Activated CD4-positive, CD25-positive, alpha-beta regulatory T cell treated with anti-CD3 and anti-CD28 coated beads, Interleukin-2, amount 50 U/mL, for 24 hours (primary cell): ENCODE measurements around the gene KRTAP1-5.
"Not testable (repeated sequence)": the region's sequence is repeated elsewhere in the genome, so short reads cannot be mapped to it uniquely, and the experiment has no call there.

Experiments used
- ATAC-seq, 2 donors: fragments of 150-1000 bp; cut with Tn5 transposase; one replicate each; pipeline ENCODE4 v1.10.0; 2021; ENCODE audit warnings: mild to moderate bottlenecking in 1 of 2, moderate library complexity in 1 of 2

The KRTAP1-5 gene

GRCh38 chr17:41002814-41003213 lies 24.2 kb downstream of the KRTAP1-5 start:
- ATAC-seq = no peak

DNA sequence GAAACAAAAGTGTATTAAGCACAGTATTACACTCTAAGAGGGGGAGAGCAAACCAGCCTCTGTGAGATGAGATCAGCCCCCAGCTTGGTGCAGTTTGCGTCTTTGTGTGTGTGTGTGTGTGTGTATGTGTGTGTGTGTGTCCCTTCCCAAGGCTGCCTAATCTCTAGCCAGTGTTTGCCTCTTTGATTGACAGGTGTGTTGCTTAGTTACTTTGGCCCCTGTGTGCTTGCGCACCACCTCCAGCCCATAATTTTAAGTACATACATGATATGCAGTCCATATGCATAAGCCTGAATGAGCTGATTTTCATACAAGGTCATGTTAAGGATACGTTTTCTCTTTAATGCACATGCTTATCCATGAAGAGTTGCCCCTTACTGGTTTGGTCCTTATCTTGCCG lies 25.2 kb downstream of the KRTAP1-5 start:
- no peak for ATAC-seq

GRCh38 chr17:40999563-40999962 lies 27.4 kb downstream of the KRTAP1-5 start, which contains the start of gene KRTAP3-2:
TSS of gene KRTAP3-2 (minus strand) at chr17:40999906. CDS start at chr17:40999853, 53 bp downstream.
- not testable (repeated sequence) for ATAC-seq

- no peak for ATAC-seq
These were observed 29.6 kb downstream of the KRTAP1-5 start for GRCh38 chr17:40997361-40997760.

DNA sequence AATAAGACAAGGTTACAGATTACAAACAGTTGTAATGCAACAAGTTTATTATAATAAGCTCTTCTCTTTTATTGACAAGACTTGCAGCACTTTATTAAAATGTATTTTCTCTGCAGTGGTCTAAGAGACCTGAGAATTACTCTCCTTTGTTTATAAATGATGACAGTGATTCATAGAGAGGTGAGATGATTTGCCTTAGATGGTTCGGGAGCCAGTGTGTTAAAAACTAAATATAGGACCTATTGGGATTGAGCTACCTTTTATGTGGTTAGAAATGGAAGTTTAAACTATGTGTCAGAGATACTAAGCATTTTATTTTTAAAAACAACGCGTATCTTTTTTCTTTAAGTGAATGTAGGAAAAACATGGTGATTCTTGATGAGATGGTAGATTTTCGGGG lies 30.2 kb downstream of the KRTAP1-5 start:
- no peak for ATAC-seq

- ATAC-seq = no peak
These were observed 31.9 kb downstream of the KRTAP1-5 start for GRCh38 chr17:40995116-40995515.

DNA sequence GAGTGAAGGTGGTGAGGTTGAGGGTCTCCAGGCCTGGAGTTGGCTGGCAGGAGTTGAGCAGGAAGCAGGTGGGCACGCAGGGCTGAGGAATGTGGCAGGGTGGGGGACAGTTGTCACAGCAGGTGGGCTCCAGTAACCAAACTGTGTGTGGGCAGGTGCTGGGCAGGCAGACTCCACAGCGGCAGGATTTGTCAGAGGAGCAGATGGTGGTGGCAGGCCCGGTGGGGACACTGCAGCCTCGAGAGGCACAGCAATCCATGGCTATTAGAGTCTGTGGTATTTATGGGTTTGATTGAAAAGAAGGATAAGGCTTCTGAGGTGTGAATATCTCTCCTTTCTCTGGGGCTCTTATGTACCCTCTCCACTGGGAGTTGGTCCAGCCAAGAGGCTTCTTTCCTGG lies 33.2 kb downstream of the KRTAP1-5 start, which contains the start of gene KRTAP3-3:
KRTAP3-3 (minus strand) TSS at position 326 of the 400 bp plus-strand sequence; CDS start at position 259, 67 bp downstream.
- no peak for ATAC-seq

DNA sequence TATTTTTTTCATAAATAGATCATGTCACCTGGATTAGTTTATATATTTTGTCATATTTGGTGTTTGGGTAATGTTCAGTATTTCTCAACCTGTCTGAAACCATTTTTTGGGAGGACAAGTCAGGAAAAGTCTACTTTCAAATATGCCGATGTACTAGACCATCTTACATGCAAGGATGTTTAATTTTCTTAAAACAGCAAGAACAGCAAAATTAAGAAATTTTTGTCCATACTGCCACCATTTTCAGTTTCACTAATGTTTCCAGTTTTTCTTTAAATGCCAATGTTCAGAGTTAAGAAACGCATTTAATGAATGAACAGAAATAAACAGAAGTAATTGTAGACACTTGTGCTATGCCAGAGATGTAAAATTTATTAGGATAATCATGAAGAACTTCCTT lies 33.9 kb downstream of the KRTAP1-5 start:
- no peak for ATAC-seq

- ATAC-seq = no peak
These were observed 34.3 kb downstream of the KRTAP1-5 start for GRCh38 chr17:40992666-40993065.

DNA sequence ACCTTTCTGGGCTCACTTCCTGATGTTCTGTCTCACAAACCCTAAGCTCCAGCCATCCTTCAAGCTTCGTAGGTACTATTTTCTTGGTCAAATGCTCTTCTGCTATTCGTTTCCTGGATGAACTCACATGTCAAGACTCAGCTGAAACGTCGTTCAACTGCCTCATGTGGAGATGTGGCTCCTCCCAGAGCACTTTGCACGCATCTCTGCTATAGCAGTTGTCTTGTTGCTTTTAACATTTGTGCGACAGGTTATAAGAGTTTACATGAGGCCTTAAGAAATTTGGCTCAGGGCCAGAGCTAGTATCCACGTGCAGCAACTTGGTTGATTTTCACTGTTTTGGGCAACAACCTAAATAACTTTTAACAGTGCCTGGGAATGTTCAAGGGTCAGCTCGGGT lies 40.1 kb downstream of the KRTAP1-5 start:
- no peak for ATAC-seq

GRCh38 chr17:40984226-40984625 lies 42.8 kb downstream of the KRTAP1-5 start, which contains the start of gene KRT40:
TSS of gene KRT40 (minus strand) at chr17:40984326. CDS start at chr17:40984273, 53 bp downstream.
- ATAC-seq = no peak

GRCh38 chr17:40981115-40981514 lies 45.9 kb downstream of the KRTAP1-5 start:
- ATAC-seq = no peak

GRCh38 chr17:40980596-40980995 lies 46.4 kb downstream of the KRTAP1-5 start:
- no peak for ATAC-seq

DNA sequence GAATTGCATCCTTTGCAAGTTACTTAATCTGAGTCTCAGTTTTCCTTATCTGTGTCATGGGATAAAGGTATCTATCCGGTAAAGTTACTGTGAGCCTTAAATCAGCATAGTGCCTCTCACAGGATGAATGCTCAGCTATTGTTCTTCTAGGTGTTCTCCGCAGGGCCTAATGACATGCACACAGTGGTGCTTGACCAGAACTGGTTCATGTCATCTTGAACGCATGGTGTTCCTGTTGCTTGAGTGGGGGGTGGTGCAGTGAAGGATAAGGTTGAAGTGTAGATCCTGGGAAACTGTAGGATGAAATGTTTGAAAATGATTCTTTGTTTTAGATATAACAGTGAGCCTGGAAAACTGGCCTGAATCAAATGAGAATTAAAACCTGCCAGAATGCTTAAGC lies 46.9 kb downstream of the KRTAP1-5 start:
- ATAC-seq = no peak

GRCh38 chr17:40978575-40979151 lies 48.3 kb downstream of the KRTAP1-5 start:
- no peak for ATAC-seq
